T-helper 1 cell treated with Interleukin-12 subunit alpha and Interleukin-12 subunit beta and Interleukin-4 antibody, amounts not matched to agents 30 μg/mL and 1 μg/mL, for 36 hours (primary cell): ENCODE measurements around the gene MCUB.
"Not testable (repeated sequence)": the region's sequence is repeated elsewhere in the genome, so short reads cannot be mapped to it uniquely, and the experiment has no call there.

Source experiments
- H3K27ac Mint-ChIP-seq: one replicate; pipeline ENCODE4 v1.8.0; 2021; ENCODE audit warnings: mild to moderate bottlenecking, mixed read lengths
- H3K27me3 Mint-ChIP-seq: one replicate; pipeline ENCODE4 v1.8.0; 2021; ENCODE audit warnings: low read depth, mixed read lengths
- H3K36me3 Mint-ChIP-seq: one replicate; pipeline ENCODE4 v1.8.0; 2021; ENCODE audit warnings: low read depth, mixed read lengths
- H3K4me1 Mint-ChIP-seq: one replicate; pipeline ENCODE4 v1.8.0; 2021; ENCODE audit warnings: low read depth, mixed read lengths
- H3K4me3 Mint-ChIP-seq: one replicate; pipeline ENCODE4 v1.8.0; 2021; ENCODE audit warnings: mild to moderate bottlenecking, moderate library complexity, mixed read lengths
- H3K9me3 Mint-ChIP-seq: one replicate; pipeline ENCODE4 v1.8.0; 2021; ENCODE audit warnings: mixed read lengths

MCUB gene

GRCh38 chr4:109596420-109597085, 36.5 kb downstream of the MCUB start:
- H3K4me3 Mint-ChIP-seq, H3K27ac Mint-ChIP-seq, H3K27me3 Mint-ChIP-seq, H3K4me1 Mint-ChIP-seq, H3K9me3 Mint-ChIP-seq: not testable (repeated sequence)
- H3K36me3 Mint-ChIP-seq, result peaks cover 13% of the 10 kb centered on the region

DNA sequence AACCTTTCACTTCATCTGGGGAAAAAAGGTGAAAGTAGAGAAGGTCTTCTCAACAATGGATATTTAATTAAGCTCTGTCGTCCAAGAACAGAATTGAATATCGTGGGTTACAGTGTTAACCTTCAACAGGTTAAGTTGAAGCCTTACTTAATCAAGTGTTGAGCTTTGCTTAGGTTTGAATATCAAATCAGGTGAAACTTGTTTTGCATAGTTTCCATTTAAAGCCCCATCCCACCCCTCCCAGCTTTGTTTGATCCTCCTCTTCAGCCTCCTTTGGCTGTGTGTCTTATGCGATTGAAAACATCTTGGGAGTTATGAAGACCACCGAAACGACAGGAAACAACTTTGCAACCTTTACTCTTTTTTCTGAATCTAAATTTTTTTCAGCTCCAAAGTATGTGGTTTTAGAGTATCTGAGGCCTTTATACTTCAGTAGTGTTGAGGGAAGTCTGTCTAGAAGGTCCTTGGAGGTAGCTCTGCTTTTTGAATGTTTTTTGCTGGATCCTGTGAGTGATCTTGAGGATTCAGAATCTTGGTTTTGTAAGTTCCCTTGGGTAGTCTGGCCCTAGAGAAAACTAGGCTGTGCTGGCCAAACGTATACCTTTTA, 39.1 kb downstream of the MCUB start:
- peaks cover 32% of the 10 kb centered on the region for H3K36me3 Mint-ChIP-seq
- H3K27me3 Mint-ChIP-seq, result no peaks in the 10 kb centered on the region
- H3K4me1 Mint-ChIP-seq, result peaks cover 5% of the 10 kb centered on the region
- no peak overlapping the region for H3K4me3 Mint-ChIP-seq
- H3K27ac Mint-ChIP-seq, result no peak overlapping the region
- peaks cover 24% of the 10 kb centered on the region for H3K9me3 Mint-ChIP-seq

DNA sequence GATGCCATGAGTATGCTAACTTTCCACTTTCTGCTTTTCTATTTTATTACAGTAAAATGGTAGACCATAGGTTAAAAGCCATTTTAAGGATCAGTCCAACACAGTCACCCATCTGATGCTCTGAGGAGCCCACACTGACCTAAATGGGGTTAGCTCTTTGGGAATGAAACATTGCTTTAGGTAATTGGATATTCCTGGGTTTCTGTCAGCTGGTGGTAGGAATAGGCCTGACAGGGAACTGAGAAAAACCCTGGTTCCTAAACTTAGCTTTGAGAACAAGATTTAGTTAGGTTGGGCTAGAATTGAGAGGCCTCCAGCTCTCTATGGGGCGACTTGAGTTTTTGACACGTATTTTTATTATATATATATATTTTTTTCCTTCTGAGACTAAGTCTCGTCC, 40.4 kb downstream of the MCUB start:
- H3K27ac Mint-ChIP-seq, result no peak overlapping the region

GRCh38 chr4:109601336-109601735, 41.3 kb downstream of the MCUB start:
- peaks cover 14% of the 10 kb centered on the region for H3K4me1 Mint-ChIP-seq
- peaks cover 42% of the 10 kb centered on the region for H3K9me3 Mint-ChIP-seq
- H3K4me3 Mint-ChIP-seq, result no peak overlapping the region
- H3K27me3 Mint-ChIP-seq, result no peaks in the 10 kb centered on the region
- H3K36me3 Mint-ChIP-seq, result peaks cover 50% of the 10 kb centered on the region
- no peak overlapping the region for H3K27ac Mint-ChIP-seq

More for the DNA sequence above, 40.4 kb downstream of the MCUB start:
- no peaks in the 10 kb centered on the region for H3K27me3 Mint-ChIP-seq
- H3K4me3 Mint-ChIP-seq, result no peak overlapping the region
- H3K4me1 Mint-ChIP-seq, result peaks cover 9% of the 10 kb centered on the region
- H3K36me3 Mint-ChIP-seq, result peaks cover 44% of the 10 kb centered on the region
- H3K9me3 Mint-ChIP-seq, result peaks cover 35% of the 10 kb centered on the region

GRCh38 chr4:109607976-109608375, 47.9 kb downstream of the MCUB start:
- peaks cover 65% of the 10 kb centered on the region for H3K36me3 Mint-ChIP-seq
- peaks cover 62% of the 10 kb centered on the region for H3K9me3 Mint-ChIP-seq
- H3K4me1 Mint-ChIP-seq, result peaks cover 21% of the 10 kb centered on the region
- no peaks in the 10 kb centered on the region for H3K27me3 Mint-ChIP-seq
- no peak overlapping the region for H3K4me3 Mint-ChIP-seq
- H3K27ac Mint-ChIP-seq, result no peak overlapping the region

DNA sequence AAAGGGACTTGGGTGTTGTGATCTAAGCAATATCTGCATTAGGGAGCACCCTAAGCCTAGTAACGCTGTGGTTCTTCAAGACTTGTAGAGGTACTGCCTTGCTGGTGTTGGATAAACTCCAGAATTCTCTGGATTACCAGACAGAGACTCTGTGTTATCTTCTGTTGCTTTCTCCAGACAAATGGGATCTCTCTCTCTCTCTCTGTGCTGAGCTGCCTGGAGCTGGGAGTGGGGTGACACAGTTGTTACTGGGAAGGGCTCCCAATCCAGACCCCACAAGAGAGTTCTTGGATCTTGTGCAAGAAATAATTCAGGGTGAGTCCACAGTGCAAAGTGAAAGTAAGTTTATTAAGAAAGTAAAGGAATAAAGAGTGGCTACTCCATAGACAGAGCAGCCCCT, 48.8 kb downstream of the MCUB start:
- no peak overlapping the region for H3K27ac Mint-ChIP-seq
- H3K36me3 Mint-ChIP-seq, result peaks cover 63% of the 10 kb centered on the region
- peaks cover 60% of the 10 kb centered on the region for H3K9me3 Mint-ChIP-seq
- peaks cover 21% of the 10 kb centered on the region for H3K4me1 Mint-ChIP-seq
- H3K27me3 Mint-ChIP-seq, result no peaks in the 10 kb centered on the region
- H3K4me3 Mint-ChIP-seq, result no peak overlapping the region

- peak overlapping the region; percentile 36 for H3K27ac Mint-ChIP-seq
- H3K36me3 Mint-ChIP-seq, result peaks cover 59% of the 10 kb centered on the region
- H3K4me3 Mint-ChIP-seq, result no peak overlapping the region
These were observed 49.4 kb downstream of the MCUB start for GRCh38 chr4:109609431-109609830.

GRCh38 chr4:109610489-109610888, 50.4 kb downstream of the MCUB start:
- Mint-ChIP-seq H3K4me3 (no peak overlapping the region), H3K27ac (no peak overlapping the region), H3K9me3 (peaks cover 48% of the 10 kb centered on the region), H3K36me3 (peaks cover 54% of the 10 kb centered on the region), H3K27me3 (no peaks in the 10 kb centered on the region), H3K4me1 (peaks cover 18% of the 10 kb centered on the region)

More at GRCh38 chr4:109609431-109609830, 49.4 kb downstream of the MCUB start:
- Mint-ChIP-seq H3K27me3 (no peaks in the 10 kb centered on the region), H3K9me3 (peaks cover 59% of the 10 kb centered on the region), H3K4me1 (peaks cover 21% of the 10 kb centered on the region)

DNA sequence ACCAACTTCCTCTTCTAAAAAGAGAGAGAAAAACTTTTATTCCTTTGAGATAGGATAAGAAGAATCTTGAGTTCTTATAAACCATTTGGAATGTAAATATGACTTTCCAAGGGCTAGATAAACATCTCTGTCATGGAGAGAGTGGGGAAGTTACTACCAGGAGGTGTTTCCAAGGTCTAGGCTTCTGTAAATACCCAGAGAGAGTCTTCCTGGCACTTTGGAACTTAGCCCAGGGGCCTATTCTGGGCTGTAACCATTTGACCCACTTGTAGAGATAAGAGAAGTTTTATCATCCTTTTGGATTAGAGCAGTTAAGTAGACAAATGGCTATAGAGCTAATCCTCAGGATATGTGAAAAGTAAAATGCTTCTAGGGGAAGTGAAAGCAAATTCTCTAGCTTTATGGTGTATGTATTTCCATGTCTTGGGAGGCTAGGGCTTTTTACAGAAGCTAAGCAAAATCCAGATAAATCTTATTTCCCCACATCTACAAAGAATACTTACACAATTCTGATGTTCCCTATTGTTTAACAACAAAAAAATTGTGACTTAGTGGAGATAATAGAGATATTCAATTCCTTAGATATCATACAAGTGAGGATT, 51.1 kb downstream of the MCUB start:
- no peaks in the 10 kb centered on the region for H3K27me3 Mint-ChIP-seq
- peaks cover 14% of the 10 kb centered on the region for H3K4me1 Mint-ChIP-seq
- H3K4me3 Mint-ChIP-seq, result no peak overlapping the region
- H3K9me3 Mint-ChIP-seq, result peaks cover 43% of the 10 kb centered on the region
- H3K36me3 Mint-ChIP-seq, result peaks cover 52% of the 10 kb centered on the region
- no peak overlapping the region for H3K27ac Mint-ChIP-seq

DNA sequence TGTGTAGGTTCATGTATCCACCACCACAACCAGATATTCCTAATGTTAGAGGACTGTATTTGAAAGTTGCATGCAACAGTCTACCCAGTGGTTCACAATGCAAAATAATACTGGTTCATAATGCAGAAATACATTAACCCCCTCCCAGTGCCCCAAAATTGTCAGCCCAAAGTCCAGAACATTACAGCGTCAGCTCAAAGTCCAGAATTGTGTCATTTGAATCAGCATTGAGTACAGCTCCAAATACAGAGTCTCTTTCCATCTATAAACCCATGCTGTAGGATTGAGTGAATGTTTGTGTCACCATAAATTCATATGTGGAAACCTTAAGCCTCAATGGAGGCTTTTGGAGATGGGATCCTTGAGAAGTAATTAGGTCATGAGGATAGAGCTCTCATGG, 54.0 kb downstream of the MCUB start:
- Mint-ChIP-seq H3K9me3 (peaks cover 19% of the 10 kb centered on the region), H3K27ac (no peak overlapping the region), H3K27me3 (no peaks in the 10 kb centered on the region), H3K4me3 (no peak overlapping the region), H3K4me1 (peaks cover 7% of the 10 kb centered on the region), H3K36me3 (peaks cover 38% of the 10 kb centered on the region)

- Mint-ChIP-seq H3K9me3 (peaks cover 17% of the 10 kb centered on the region), H3K4me3 (no peak overlapping the region), H3K27me3 (no peaks in the 10 kb centered on the region), H3K27ac (no peak overlapping the region), H3K4me1 (peaks cover 6% of the 10 kb centered on the region), H3K36me3 (peaks cover 34% of the 10 kb centered on the region)
These were observed 54.4 kb downstream of the MCUB start for GRCh38 chr4:109614466-109614865.

GRCh38 chr4:109615742-109616141, 55.7 kb downstream of the MCUB start:
- Mint-ChIP-seq H3K27me3 (no peaks in the 10 kb centered on the region), H3K27ac (no peak overlapping the region), H3K36me3 (peaks cover 21% of the 10 kb centered on the region), H3K4me3 (no peak overlapping the region), H3K9me3 (peaks cover 10% of the 10 kb centered on the region), H3K4me1 (peaks cover under 1% of the 10 kb centered on the region)

- Mint-ChIP-seq H3K9me3 (peaks cover 7% of the 10 kb centered on the region), H3K27ac (no peak overlapping the region), H3K4me1 (peaks cover under 1% of the 10 kb centered on the region)
These were observed 56.2 kb downstream of the MCUB start for GRCh38 chr4:109616243-109616642.

GRCh38 chr4:109622626-109623025, 62.6 kb downstream of the MCUB start:
- Mint-ChIP-seq H3K27ac (no peak overlapping the region), H3K9me3 (no peaks in the 10 kb centered on the region), H3K27me3 (no peaks in the 10 kb centered on the region), H3K4me3 (no peak overlapping the region), H3K36me3 (peaks cover 27% of the 10 kb centered on the region), H3K4me1 (peaks cover 2% of the 10 kb centered on the region)

More at GRCh38 chr4:109616243-109616642, 56.2 kb downstream of the MCUB start:
- no peak overlapping the region for H3K4me3 Mint-ChIP-seq
- no peaks in the 10 kb centered on the region for H3K27me3 Mint-ChIP-seq
- H3K36me3 Mint-ChIP-seq, result peaks cover 23% of the 10 kb centered on the region

DNA sequence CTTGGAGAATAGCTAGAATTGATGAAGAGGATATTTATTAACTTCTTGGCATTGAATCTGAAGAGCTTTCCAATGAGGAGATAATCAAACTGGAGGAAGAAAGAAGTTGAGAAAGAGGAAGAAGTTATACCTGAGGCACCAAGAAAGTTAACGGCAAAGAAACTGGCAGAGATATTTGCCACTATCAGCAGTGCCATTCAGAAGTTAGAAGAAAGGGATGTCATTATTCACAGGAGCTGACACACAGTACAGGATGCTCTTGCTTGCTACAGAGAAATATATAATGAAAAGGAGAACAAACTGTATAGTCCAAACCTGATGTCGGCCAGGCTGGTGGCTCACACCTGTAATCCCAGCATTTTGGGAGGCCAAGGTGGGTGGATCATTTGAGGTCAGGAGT, 64.5 kb downstream of the MCUB start:
- Mint-ChIP-seq H3K27ac (no peak overlapping the region), H3K4me3 (no peak overlapping the region), H3K4me1 (peaks cover 12% of the 10 kb centered on the region), H3K9me3 (no peaks in the 10 kb centered on the region), H3K27me3 (no peaks in the 10 kb centered on the region), H3K36me3 (peaks cover 25% of the 10 kb centered on the region)
